Activated naive CD4-positive, alpha-beta T cell treated with anti-CD3 and anti-CD28 coated beads, Interleukin-2, amount 50 U/mL, for 16 hours (primary cell): ENCODE data around the gene DUOX1.
A peak's percentile ranks its signal among the peaks of the same experiment; 100 is the strongest.

Experiments
- DNase-seq: peaks from one replicate; pipeline ENCODE4 v3.0.0-alpha.2; 2020

DUOX1 gene

DNA sequence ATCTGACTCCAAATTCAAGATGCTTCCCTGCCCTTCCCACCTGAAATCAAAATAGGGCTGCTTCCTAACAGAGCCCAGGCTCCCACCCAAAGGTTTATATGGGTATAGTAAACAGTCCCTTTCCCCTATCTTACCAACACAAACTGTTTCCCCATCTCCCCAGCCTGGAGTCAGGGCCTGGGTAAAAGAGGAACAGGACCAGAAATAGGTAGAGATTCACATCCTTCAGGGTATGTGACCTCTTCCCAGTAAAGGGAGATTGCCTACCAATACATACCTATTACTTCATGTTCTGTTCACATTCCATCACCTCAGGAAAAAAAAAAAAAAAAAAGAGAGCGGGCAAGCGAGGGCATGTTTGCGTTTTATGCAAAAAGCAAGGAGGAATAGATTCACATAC lies 67.7 kb downstream of the DUOX1 start:
- DNase-seq, result no peak

DNA sequence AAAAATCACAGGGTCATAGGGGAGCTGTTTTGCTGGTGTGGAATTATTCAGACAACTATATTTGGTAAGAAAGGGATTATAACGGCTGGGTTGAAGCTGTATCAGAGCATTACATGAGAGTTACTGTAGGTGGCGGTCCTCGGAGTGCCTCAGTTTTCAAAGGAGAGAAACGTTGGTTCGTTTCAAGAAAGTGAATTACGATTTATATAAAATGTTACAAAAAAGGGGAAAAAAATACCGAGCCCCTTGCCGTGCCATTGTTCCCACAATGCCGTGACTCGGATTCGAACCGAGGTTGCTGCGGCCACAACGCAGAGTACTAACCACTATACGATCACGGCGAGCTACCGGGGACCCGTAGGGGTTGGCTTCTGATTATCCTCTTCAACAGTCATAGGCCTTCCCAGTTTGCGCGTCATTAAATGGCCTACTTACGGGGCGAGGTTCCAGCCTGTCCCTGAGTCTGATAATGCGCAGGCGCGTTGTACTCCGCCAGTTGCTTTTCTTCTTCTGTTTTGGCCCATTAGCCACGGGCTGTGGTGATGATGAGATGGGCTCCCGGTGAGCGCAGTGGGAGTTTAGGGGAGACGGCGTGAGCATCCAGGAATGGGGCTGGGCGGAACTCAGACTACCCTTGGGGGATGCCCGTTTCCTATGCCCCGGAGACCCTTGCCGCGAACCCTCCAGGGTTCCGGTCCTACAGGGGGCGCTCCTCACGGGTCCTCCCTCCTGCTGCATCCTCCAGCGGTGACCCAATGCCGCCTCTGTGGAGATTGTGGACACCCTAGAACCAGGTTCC lies 68.7 kb downstream of the DUOX1 start:
- peak; percentile 88 for DNase-seq

DNA sequence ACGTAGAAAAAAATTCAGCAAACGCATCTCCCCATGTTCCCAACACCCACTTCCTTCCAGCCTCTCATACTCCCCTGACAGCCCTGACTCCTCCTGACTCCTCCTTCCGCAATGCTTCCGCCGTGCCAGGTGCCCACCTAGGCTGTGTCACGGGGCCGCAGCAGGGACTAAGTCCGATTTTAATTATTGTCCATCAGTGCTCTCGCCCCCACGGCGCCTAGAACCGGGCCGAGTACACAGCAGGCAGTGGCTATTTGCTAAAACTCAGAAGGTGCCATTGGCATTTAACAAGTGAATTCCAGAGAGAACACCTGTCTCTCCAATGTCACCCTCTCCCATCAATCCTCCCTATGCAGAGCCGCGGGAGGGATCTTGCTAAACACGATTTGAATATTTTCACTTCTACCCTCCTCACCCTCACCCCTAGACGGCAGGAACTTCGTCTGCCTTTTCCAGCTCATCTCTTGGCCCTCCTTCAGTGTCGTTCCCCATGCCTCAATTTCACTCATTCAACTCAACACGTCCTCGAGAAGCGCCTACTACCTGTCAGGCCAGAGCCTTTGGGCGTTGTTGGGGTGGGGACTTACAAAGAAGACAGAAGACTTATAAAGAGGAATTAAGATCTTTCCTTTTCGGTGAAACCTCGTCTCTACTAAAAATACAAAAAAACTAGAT lies 69.5 kb downstream of the DUOX1 start:
- DNase-seq, result peak; percentile 41

DNA sequence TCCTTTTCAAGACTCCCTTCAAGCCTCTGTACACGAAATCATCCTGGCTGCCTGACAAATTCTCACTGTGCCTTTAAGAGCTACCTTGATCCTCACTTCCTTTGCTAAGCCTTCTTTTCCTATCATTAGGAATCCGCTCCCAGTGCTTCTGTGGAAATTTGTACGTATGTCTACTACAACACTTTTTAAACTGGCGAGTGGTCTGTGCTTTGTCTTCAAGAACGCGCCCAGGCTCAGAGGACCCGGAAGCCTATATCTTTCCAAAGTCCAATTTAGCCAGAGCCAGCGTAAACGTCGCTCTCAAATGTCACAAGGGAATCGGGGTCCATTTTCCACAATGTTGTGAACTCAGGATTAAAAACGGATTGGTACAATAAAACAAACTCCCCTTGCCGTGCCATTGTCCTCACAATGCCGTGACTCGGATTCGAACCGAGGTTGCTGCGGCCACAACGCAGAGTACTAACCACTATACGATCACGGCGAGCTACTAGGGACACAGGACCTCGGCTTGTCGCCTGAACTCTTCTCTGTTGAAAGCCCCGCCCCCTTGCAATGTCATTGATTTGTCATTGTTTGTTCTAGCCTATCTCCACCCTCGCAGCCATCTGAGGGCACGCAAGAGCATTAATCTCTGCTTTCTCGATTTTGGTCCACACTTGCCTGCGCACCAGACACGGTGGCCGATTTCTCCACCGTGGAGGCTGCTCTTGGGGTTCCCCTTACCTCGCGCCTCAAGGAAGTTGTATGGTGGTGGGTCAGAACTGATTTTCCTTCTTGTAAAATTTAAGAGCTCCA lies 70.4 kb downstream of the DUOX1 start:
- peak; percentile 93 for DNase-seq

DNA sequence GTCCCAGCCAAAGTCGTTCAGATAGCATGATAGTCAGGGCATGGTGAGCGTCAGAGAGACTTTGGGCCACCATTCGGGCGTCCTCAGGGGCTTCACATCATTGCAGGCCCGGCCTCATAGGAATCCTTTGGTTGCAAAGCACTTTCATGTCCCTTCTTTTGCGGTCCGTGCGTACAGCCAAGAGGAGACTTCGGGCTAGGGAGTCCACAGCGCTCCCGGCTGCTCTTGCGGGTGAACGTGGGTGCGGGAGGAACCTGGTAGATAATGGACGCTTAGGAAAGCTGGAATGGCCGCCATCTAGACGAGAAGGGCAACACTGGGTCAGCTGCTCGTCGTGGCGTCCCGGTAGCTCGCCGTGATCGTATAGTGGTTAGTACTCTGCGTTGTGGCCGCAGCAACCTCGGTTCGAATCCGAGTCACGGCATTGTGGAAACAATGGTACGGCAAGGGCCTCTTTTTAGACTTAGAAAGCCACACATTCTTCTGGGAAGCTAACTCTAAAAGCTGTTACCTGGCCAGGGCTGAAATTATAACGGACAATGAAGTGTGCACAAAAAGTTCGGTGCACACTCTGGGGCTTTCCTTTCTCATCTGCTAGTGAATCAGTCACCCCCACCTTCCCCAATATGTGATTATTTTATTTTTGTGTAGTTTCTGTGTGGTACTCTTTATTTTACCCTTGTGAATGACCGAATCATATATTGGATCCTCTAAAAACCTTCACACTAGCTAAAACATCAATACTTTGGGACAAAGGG lies 71.2 kb downstream of the DUOX1 start:
- peak; percentile 80 for DNase-seq

DNA sequence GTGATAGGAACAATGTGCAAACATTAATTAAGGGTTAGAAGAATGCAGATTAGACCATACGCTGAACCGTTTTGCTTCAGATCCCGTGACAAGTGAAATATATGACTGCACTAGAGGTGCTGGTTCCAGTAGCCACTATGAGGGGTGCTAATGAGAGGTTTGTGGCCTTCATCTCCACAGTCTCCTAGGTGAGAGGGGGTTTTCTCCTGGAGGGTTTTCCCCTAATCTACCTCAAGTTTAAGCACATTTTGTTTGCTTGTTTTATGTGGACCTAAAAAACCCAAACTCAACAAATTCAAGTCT lies 71.7 kb downstream of the DUOX1 start:
- no peak for DNase-seq

DNA sequence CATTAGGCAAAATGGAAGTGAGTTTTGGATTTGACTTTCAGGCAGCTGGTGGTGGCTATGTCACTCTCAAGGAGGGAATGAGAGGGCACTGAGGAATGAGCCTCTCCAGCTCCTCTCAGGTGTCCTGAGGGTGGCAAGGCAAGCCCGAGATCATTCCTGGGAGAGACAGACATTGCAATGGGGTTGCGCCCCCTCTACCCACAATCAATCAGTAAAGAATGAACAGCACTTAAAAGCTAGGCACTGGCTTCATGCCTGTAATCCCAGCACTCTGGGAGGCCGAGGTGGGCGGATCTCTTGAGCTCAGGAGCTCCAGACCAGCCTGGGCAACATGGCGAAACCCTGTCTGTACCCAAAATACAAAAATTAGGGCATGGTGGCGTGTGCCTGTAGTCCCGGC lies 72.1 kb downstream of the DUOX1 start:
- DNase-seq, result no peak

DNA sequence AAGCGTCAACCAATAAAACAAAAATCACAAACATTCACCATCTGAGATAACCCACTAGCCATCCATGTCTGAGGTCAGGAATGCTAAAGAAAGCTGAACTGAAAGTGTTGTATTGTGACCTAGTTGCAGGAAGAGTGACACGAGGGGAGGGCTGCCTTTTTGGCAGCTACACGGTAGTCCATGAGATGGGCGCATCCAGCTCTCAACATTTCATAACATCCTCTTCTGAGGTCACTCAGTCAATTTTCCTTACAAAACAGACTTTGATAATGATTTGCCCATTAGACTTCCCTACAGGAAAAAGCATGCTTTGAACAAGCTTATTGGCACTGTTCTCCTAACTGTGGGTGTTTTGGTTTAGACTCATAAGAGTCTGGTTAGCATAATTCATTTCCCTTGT lies 73.4 kb downstream of the DUOX1 start:
- no peak for DNase-seq

DNA sequence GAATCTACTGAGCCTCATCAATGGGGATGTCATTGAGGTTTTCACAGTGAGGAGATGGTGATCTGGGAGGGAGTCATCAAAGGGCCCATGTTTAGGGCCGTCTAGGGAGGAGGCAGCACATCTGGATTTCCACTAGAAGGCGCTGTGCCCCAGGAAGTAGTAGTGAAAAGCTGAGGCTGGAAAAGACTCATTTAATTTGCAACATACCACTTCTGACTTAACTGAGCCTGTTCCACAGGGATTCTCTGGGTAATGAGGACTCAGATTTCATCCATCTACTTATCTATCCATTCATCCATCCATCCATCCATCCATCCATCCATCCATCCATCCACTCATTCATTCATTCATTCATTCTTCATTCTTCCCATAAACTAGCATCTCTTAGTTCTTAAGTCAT lies 75.4 kb downstream of the DUOX1 start:
- DNase-seq, result peak; percentile 64

DNA sequence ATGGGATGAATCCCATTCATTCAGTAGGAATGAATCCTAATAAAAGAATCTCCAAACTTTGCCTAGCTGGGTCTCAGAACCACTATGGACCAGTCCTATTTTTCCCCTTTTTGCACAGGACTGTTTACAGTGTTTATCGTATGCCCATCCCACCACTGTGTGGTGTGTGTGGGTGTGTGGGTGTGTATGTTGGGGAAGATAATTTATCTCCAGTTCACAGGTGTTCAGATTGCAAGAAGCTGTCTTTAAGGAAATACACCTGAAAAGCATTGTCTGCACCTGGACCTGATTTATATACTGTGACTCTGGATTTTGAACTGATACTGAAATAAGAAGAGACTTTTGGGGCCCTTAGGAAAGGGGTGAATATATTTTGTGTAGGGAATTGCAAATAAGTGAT lies 82.7 kb downstream of the DUOX1 start:
- DNase-seq, result no peak
